AG04450 (cell line): ENCODE results near the gene SP7. TPM values are rescaled to one million over a fixed set of nuclear protein-coding genes. Genes with fewer than 3 reads are reported as not detected.
A peak's percentile ranks its signal among the peaks of the same experiment; 100 is the strongest.

Experiments
- CTCF ChIA-PET: fragments of 300-600, 350-600 bp; formaldehyde crosslinking; extraction: SDS; loops from one replicate; lab custom pipeline; 2022; ENCODE audit warnings: antibody characterized with exemption, inconsistent platforms; lab: Charles Lee
- POLR2A ChIA-PET: fragments of 350-600 bp; formaldehyde crosslinking; extraction: SDS; loops from one replicate; lab custom pipeline; 2021; ENCODE audit warnings: antibody characterized with exemption, inconsistent platforms; lab: Yijun Ruan, JAX
- DNase-seq: peaks from one replicate; pipeline ENCODE4 v3.0.0-alpha.2; 2011; ENCODE audit warnings: low read depth, low spot score
- H3K27ac ChIP-seq: one replicate; pipeline ENCODE4 v1.5.1; 2012; ENCODE audit warnings: low read depth, low read length, control low read depth
- H3K27me3 ChIP-seq: one replicate; pipeline ENCODE4 v1.6.0; 2012; ENCODE audit warnings: low read length; ENCODE audit not compliant: control insufficient read depth, insufficient read depth
- H3K4me3 ChIP-seq: 2 replicates; pipeline ENCODE4 v1.5.1; 2011; ENCODE audit warnings: mild to moderate bottlenecking, low read depth, low read length, control low read depth
- H3K9me3 ChIP-seq: 2 replicates; pipeline ENCODE4 v1.5.1; 2012; ENCODE audit warnings: low read length; ENCODE audit not compliant: control insufficient read depth, insufficient read depth
- polyA plus RNA-seq: library from polyadenylated mRNA; depleted of rRNA; stranded (reverse); fragments of >200 nt; gene quantifications from 2 replicates; pipeline ENCODE4 v1.2.3, GENCODE V29; 2011
- TF ChIP-seq, protein P1 (sequence below): IDR thresholded peaks from 2 replicates; pipeline ENCODE4 v1.5.1; 2011; ENCODE audit warnings: low read depth, low read length, control low read depth, inconsistent platforms

The SP7 gene
- polyA plus RNA-seq, 1 experiment: not detected

DNA sequence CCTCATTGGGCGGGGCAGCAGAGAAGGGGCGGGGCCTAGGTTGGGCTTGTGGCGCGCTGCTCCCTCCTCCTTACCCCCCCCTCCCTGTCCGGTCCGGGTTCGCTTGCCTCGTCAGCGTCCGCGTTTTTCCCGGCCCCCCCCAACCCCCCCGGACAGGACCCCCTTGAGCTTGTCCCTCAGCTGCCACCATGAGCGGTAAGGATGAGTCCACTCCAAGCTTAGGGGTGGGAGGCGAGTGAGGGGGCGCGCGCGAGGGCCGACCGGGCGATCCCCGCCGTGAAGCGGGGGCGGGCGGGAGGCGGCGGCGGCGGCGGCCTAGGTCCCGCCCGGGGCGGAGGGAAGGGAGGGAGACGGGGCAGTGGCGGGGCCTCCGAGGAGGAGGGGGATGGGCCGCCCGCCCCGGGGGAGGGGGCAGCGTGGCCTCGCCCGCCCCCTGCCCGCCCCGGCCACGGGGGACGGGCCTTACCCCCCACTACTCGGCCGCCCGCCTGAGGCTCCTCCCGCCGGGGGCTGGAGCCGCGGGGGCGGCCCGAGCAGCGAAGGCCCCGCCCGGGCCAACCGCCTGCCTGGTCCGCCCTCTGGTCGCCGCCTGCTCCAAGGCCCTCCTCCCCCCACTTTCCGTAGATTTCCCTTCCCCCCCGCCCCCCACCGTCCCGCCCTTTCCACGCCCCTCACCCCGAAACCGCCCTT is 44.1 kb upstream of the SP7 start, which contains the start of gene SP1:
Gene SP1 (plus strand): TSS at position 73 of the 690 bp plus-strand sequence. CDS start 116 bp downstream, at position 189.
- ChIA-PET POLR2A (interaction anchor here (0.9 to 1.6 kb wide), 10 partner anchors 8 to 128 kb away, joined by 3 to 16 read pairs (median 5); partner anchors contain the start of genes AAAS, MYG1 and TARBP2), CTCF (interaction anchor here (0.6 to 3.4 kb wide), 9 partner anchors 28 to 166 kb away, joined by 3 to 24 read pairs (median 7); partner anchors contain the start of gene AAAS)
- no peaks in the 10 kb centered on the region for H3K9me3 ChIP-seq
- H3K27ac ChIP-seq: peak within 1 kb of the TSS; percentile 87
- H3K4me3 ChIP-seq: peak within 1 kb of the TSS; percentile 68
- peak; percentile 83 for DNase-seq
- TF ChIP-seq, protein P1, sequence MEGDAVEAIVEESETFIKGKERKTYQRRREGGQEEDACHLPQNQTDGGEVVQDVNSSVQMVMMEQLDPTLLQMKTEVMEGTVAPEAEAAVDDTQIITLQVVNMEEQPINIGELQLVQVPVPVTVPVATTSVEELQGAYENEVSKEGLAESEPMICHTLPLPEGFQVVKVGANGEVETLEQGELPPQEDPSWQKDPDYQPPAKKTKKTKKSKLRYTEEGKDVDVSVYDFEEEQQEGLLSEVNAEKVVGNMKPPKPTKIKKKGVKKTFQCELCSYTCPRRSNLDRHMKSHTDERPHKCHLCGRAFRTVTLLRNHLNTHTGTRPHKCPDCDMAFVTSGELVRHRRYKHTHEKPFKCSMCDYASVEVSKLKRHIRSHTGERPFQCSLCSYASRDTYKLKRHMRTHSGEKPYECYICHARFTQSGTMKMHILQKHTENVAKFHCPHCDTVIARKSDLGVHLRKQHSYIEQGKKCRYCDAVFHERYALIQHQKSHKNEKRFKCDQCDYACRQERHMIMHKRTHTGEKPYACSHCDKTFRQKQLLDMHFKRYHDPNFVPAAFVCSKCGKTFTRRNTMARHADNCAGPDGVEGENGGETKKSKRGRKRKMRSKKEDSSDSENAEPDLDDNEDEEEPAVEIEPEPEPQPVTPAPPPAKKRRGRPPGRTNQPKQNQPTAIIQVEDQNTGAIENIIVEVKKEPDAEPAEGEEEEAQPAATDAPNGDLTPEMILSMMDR: no peak
- H3K27me3 ChIP-seq: no peaks in the 10 kb centered on the region

- no peaks in the 10 kb centered on the region for H3K9me3 ChIP-seq
- peak overlapping the region; percentile 81 for H3K27ac ChIP-seq
- TF ChIP-seq, protein P1: no peak
- CTCF ChIA-PET: interaction anchor here (0.6 to 3.3 kb wide), 9 partner anchors 27 to 168 kb away, joined by 3 to 22 read pairs (median 5); partner anchors contain the start of gene AAAS
- POLR2A ChIA-PET: interaction anchor here (0.5 to 1.6 kb wide), 15 partner anchors 8 to 1040 kb away, joined by 3 to 16 read pairs (median 5); partner anchors contain the start of genes AAAS, MYG1 and TARBP2
- H3K27me3 ChIP-seq: no peaks in the 10 kb centered on the region
- H3K4me3 ChIP-seq: peak overlapping the region; percentile 68
- peak; percentile 100 for DNase-seq
These were observed 43.4 kb upstream of the SP7 start for GRCh38 chr12:53379389-53380103.

DNA sequence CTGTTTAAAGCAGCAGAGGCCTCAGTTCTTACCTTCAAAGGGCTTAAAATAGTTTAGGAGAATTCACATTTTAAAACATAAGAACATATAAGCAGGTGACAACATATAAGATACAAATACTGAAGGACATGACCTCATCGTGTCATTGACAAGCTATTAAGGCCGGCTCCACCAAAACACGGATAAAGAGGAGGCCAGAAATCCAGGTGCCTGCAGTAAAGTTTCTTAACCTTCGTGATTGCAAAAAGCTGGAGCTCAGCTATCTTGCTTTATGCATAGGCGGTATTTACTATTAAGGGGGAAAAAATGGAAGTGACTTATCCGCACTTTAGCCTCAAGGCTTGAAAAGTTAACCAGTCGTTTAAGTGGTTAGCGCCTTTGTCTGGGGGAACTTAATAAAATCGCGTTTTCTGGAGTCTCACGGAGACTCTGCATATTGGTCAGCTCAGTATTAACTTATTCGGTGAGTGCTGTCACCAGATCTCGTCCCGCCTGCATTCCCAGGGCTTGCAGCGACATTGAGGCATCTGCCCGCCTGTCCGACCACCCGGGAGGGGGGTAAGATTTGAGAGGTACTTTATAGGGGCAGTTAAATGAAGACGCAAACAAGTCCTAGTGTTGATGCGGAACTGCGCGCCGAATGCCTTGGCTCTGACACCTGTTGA is 42.7 kb upstream of the SP7 start:
- Histone ChIP-seq H3K27me3 (no peaks in the 10 kb centered on the region), H3K4me3 (peak overlapping the region; percentile 68), H3K27ac (peak overlapping the region; percentile 81), H3K9me3 (no peaks in the 10 kb centered on the region)
- POLR2A ChIA-PET: interaction anchor here (0.5 to 1.6 kb wide), 15 partner anchors 9 to 1041 kb away, joined by 3 to 16 read pairs (median 5); partner anchors contain the start of genes AAAS and TARBP2
- TF ChIP-seq, protein P1: no peak
- CTCF ChIA-PET: interaction anchor here (0.6 to 3.3 kb wide), 8 partner anchors 24 to 167 kb away, joined by 3 to 22 read pairs (median 5); partner anchors contain the start of gene AAAS
- no peak for DNase-seq

DNA sequence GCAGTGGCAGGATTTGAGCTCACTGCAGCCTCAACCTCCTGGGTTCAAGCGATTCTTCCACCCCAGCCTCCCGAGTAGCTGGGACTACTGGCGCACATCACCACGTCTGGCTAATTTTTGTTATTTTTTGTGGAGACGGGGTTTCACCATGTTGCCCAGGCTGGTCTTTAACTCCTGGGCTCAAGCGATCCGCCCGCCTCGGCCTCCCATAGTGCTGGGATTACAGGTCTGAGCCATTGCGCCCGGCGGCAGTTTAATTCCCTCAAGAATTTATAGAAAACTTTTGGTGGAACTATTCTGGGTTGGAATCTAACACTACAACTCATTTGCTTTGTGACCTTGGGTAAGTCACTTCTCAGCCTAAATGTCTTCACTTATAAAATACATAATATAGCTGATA is 42.1 kb upstream of the SP7 start:
- Histone ChIP-seq H3K27me3 (no peaks in the 10 kb centered on the region), H3K4me3 (no peak overlapping the region), H3K27ac (no peak overlapping the region), H3K9me3 (no peaks in the 10 kb centered on the region)
- POLR2A ChIA-PET: no interaction called here
- CTCF ChIA-PET: interaction anchor here (0.6 to 3.3 kb wide), 6 partner anchors 23 to 57 kb away, joined by 3 to 22 read pairs (median 13); partner anchors contain the start of gene AAAS
- DNase-seq: no peak
- TF ChIP-seq, protein P1: no peak
